WTC11 (cell line): Measurements from ENCODE around the gene PCDH1.

Source experiments
- ATF1 ChIP-seq: sonication (generic); formaldehyde crosslinking; IDR thresholded peaks from 2 replicates; pipeline ENCODE4 v1.8.1; 2023; ENCODE audit warnings: mild to moderate bottlenecking, moderate library complexity, missing genetic modification reagents
- ATF3 ChIP-seq: sonication (generic); formaldehyde crosslinking; conservative IDR thresholded peaks from 2 replicates; pipeline ENCODE4 v1.8.1; 2022; ENCODE audit warnings: mild to moderate bottlenecking, missing genetic modification reagents
- CREB1 ChIP-seq: sonication (generic); formaldehyde crosslinking; IDR thresholded peaks from 2 replicates; pipeline ENCODE4 v1.8.0; 2023; ENCODE audit warnings: mild to moderate bottlenecking, missing genetic modification reagents
- CTCF ChIP-seq: fragments of 200-600 bp; IDR thresholded peaks from 2 replicates; pipeline ENCODE4 v1.8.0; 2022; ENCODE audit warnings: antibody characterized with exemption
- ESRRA ChIP-seq: sonication (generic); formaldehyde crosslinking; IDR thresholded peaks from 2 replicates; pipeline ENCODE4 v1.8.1; 2022; ENCODE audit warnings: mild to moderate bottlenecking, missing genetic modification reagents, borderline replicate concordance
- ZNF138 ChIP-seq: sonication (generic); formaldehyde crosslinking; conservative IDR thresholded peaks from 2 replicates; pipeline ENCODE4 v1.8.1; 2022; ENCODE audit warnings: mild to moderate bottlenecking, moderate library complexity, missing genetic modification reagents
- ZNF263 ChIP-seq: sonication (generic); formaldehyde crosslinking; IDR thresholded peaks from 2 replicates; pipeline ENCODE4 v1.8.1; 2022; ENCODE audit warnings: low read depth, mild to moderate bottlenecking, moderate library complexity, missing genetic modification reagents
- TF ChIP-seq, protein P1 (sequence below): sonication (generic); formaldehyde crosslinking; conservative IDR thresholded peaks from 2 replicates; pipeline ENCODE4 v1.8.1; 2023; ENCODE audit warnings: mild to moderate bottlenecking, low read depth, missing genetic modification reagents, moderate library complexity
- TF ChIP-seq, protein P2 (sequence below): sonication (generic); formaldehyde crosslinking; IDR thresholded peaks from 2 replicates; pipeline ENCODE4 v1.8.0; 2022; ENCODE audit warnings: mild to moderate bottlenecking, missing genetic modification reagents

GRCh38 chr5:141868541-141868940 is 9.7 kb downstream of the PCDH1 start:
- TF ChIP-seq ATF3 = no peak
- no peak for TF ChIP-seq ZNF138 (CRISPR knock-in tag)
- TF ChIP-seq, protein P1, sequence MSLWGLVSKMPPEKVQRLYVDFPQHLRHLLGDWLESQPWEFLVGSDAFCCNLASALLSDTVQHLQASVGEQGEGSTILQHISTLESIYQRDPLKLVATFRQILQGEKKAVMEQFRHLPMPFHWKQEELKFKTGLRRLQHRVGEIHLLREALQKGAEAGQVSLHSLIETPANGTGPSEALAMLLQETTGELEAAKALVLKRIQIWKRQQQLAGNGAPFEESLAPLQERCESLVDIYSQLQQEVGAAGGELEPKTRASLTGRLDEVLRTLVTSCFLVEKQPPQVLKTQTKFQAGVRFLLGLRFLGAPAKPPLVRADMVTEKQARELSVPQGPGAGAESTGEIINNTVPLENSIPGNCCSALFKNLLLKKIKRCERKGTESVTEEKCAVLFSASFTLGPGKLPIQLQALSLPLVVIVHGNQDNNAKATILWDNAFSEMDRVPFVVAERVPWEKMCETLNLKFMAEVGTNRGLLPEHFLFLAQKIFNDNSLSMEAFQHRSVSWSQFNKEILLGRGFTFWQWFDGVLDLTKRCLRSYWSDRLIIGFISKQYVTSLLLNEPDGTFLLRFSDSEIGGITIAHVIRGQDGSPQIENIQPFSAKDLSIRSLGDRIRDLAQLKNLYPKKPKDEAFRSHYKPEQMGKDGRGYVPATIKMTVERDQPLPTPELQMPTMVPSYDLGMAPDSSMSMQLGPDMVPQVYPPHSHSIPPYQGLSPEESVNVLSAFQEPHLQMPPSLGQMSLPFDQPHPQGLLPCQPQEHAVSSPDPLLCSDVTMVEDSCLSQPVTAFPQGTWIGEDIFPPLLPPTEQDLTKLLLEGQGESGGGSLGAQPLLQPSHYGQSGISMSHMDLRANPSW (CRISPR knock-in tag) = no peak
- TF ChIP-seq CTCF = no peak
- TF ChIP-seq ESRRA (CRISPR knock-in tag) = no peak
- TF ChIP-seq ATF1 (CRISPR knock-in tag) = no peak
- no peak for TF ChIP-seq CREB1
- TF ChIP-seq ZNF263 = no peak
- TF ChIP-seq, protein P2, sequence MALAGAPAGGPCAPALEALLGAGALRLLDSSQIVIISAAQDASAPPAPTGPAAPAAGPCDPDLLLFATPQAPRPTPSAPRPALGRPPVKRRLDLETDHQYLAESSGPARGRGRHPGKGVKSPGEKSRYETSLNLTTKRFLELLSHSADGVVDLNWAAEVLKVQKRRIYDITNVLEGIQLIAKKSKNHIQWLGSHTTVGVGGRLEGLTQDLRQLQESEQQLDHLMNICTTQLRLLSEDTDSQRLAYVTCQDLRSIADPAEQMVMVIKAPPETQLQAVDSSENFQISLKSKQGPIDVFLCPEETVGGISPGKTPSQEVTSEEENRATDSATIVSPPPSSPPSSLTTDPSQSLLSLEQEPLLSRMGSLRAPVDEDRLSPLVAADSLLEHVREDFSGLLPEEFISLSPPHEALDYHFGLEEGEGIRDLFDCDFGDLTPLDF (CRISPR knock-in tag) = no peak
